HEK293T (cell line): Measurements from ENCODE around the gene PLD1.

Experiments used
- CTCF ChIA-PET: fragments of 350-600 bp; formaldehyde crosslinking; extraction: SDS; loops from one replicate; lab custom pipeline; 2021; ENCODE audit warnings: antibody characterized with exemption, inconsistent platforms; lab: Yijun Ruan, JAX
- POLR2A ChIA-PET: fragments of 350-600 bp; formaldehyde crosslinking; extraction: SDS; loops from one replicate; lab custom pipeline; 2020; ENCODE audit warnings: antibody characterized with exemption, inconsistent platforms; lab: Yijun Ruan, JAX
- DNase-seq: peaks from one replicate; pipeline ENCODE4 v3.0.0; 2012; ENCODE audit warnings: mixed read lengths; ENCODE audit errors: extremely low spot score
- ARNT ChIP-seq: fragments of 450-650 bp; IDR thresholded peaks from 2 replicates; pipeline ENCODE4 v1.6.1; 2017; ENCODE audit warnings: mild to moderate bottlenecking
- BHLHE40 ChIP-seq: fragments of 450-650 bp; IDR thresholded peaks from 2 replicates; pipeline ENCODE4 v1.6.1; 2016; ENCODE audit warnings: mild to moderate bottlenecking, moderate library complexity, borderline replicate concordance
- CTBP1 ChIP-seq: fragments of 450-650 bp; IDR thresholded peaks from 2 replicates; pipeline ENCODE4 v1.6.1; 2016; ENCODE audit warnings: borderline replicate concordance
- ELF4 ChIP-seq: fragments of 450-650 bp; IDR thresholded peaks from 2 replicates; pipeline ENCODE4 v1.6.1; 2017; ENCODE audit warnings: antibody characterized with exemption
- FOXA1 ChIP-seq: fragments of 450-650 bp; IDR thresholded peaks from 2 replicates; pipeline ENCODE4 v1.6.1; 2016; ENCODE audit warnings: mild to moderate bottlenecking
- FOXK2 ChIP-seq: fragments of 450-650 bp; IDR thresholded peaks from 2 replicates; pipeline ENCODE4 v1.6.1; 2016; ENCODE audit warnings: mild to moderate bottlenecking
- FOXM1 ChIP-seq: fragments of 450-650 bp; IDR thresholded peaks from 2 replicates; pipeline ENCODE4 v1.6.1; 2017; ENCODE audit warnings: mild to moderate bottlenecking, borderline replicate concordance
- HDGF ChIP-seq: fragments of 450-650 bp; IDR thresholded peaks from 2 replicates; pipeline ENCODE4 v1.6.1; 2017; ENCODE audit warnings: antibody characterized with exemption, borderline replicate concordance
- L3MBTL2 ChIP-seq: fragments of 450-650 bp; conservative IDR thresholded peaks from 2 replicates; pipeline ENCODE4 v1.6.1; 2016; ENCODE audit warnings: mild to moderate bottlenecking
- LEF1 ChIP-seq: fragments of 450-650 bp; IDR thresholded peaks from 2 replicates; pipeline ENCODE4 v1.6.1; 2017; ENCODE audit warnings: mild to moderate bottlenecking, borderline replicate concordance
- NFRKB ChIP-seq: fragments of 450-650 bp; IDR thresholded peaks from 2 replicates; pipeline ENCODE4 v1.6.1; 2016; ENCODE audit warnings: mild to moderate bottlenecking, moderate library complexity
- PKNOX1 ChIP-seq: fragments of 450-650 bp; IDR thresholded peaks from 2 replicates; pipeline ENCODE4 v1.6.1; 2016
- SP1 ChIP-seq: fragments of 450-650 bp; IDR thresholded peaks from 2 replicates; pipeline ENCODE4 v1.6.1; 2017
- SUZ12 ChIP-seq: fragments of 450-650 bp; IDR thresholded peaks from 2 replicates; pipeline ENCODE4 v1.6.1; 2016; ENCODE audit warnings: mild to moderate bottlenecking
- TARDBP ChIP-seq: fragments of 450-650 bp; IDR thresholded peaks from 2 replicates; pipeline ENCODE4 v1.6.1; 2016
- ZNF384 ChIP-seq: fragments of 450-650 bp; IDR thresholded peaks from 2 replicates; pipeline ENCODE4 v1.6.1; 2016

PLD1 gene

GRCh38 chr3:171614318-171614921 is 195.9 kb downstream of the PLD1 start:
- ChIA-PET CTCF (interaction anchor here (0.6 to 1.3 kb wide), 6 partner anchors 10 to 159 kb away, joined by 3 to 9 read pairs (median 4); no protein-coding TSS in a partner anchor), POLR2A (no interaction called here)
- TF ChIP-seq SUZ12 = no peak
- TF ChIP-seq ELF4 = no peak
- no peak for TF ChIP-seq BHLHE40
- TF ChIP-seq ARNT = no peak
- no peak for TF ChIP-seq NFRKB
- TF ChIP-seq TARDBP = no peak
- TF ChIP-seq L3MBTL2 = no peak
- no peak for TF ChIP-seq LEF1
- TF ChIP-seq CTBP1 = no peak
- TF ChIP-seq SP1 = no peak
- TF ChIP-seq FOXM1 = no peak
- DNase-seq = peak; percentile 75

GRCh38 chr3:171607452-171607851 is 202.8 kb downstream of the PLD1 start:
- CTCF ChIA-PET = no interaction called here
- DNase-seq = no peak
- TF ChIP-seq TARDBP (no peak), L3MBTL2 (no peak), FOXM1 (no peak), HDGF (no peak), LEF1 (no peak), ARNT (no peak), ELF4 (no peak), NFRKB (no peak), ZNF384 (no peak), SP1 (no peak), CTBP1 (no peak), FOXA1 (no peak)
- POLR2A ChIA-PET = no interaction called here

GRCh38 chr3:171606151-171606751 is 204.0 kb downstream of the PLD1 start:
- ChIA-PET POLR2A (no interaction called here), CTCF (no interaction called here)
- TF ChIP-seq ARNT (no peak), FOXA1 (no peak), NFRKB (no peak), FOXM1 (no peak), L3MBTL2 (no peak), BHLHE40 (no peak), LEF1 (no peak), ZNF384 (no peak), SP1 (no peak), FOXK2 (no peak), CTBP1 (no peak), HDGF (no peak), ELF4 (no peak), TARDBP (no peak), SUZ12 (no peak), PKNOX1 (no peak)
- no peak for DNase-seq

- TF ChIP-seq L3MBTL2 (no peak), ELF4 (no peak), FOXM1 (no peak), PKNOX1 (no peak), HDGF (no peak), ZNF384 (no peak), LEF1 (no peak), TARDBP (no peak), FOXK2 (no peak), SP1 (no peak), NFRKB (no peak), CTBP1 (no peak), ARNT (no peak), SUZ12 (no peak), FOXA1 (no peak), BHLHE40 (no peak)
- ChIA-PET POLR2A (no interaction called here), CTCF (interaction anchor here (0.9 kb wide), 1 partner anchor 10 kb away, joined by 4 read pairs; no protein-coding TSS in a partner anchor)
- DNase-seq = no peak
Measured at GRCh38 chr3:171604370-171604769, 205.9 kb downstream of the PLD1 start.

GRCh38 chr3:171602072-171602471 is 208.2 kb downstream of the PLD1 start:
- CTCF ChIA-PET = no interaction called here
- DNase-seq = no peak
- POLR2A ChIA-PET = no interaction called here
- TF ChIP-seq CTBP1 = no peak
- TF ChIP-seq ARNT = no peak
- TF ChIP-seq SUZ12 = no peak
- TF ChIP-seq SP1 = no peak
- TF ChIP-seq HDGF = no peak
- no peak for TF ChIP-seq ZNF384
- no peak for TF ChIP-seq ELF4
- TF ChIP-seq BHLHE40 = no peak
- TF ChIP-seq FOXA1 = no peak
- no peak for TF ChIP-seq NFRKB

- TF ChIP-seq FOXM1 (no peak), PKNOX1 (no peak), ZNF384 (no peak), LEF1 (no peak), TARDBP (no peak), BHLHE40 (no peak), FOXA1 (no peak), L3MBTL2 (no peak)
- POLR2A ChIA-PET = no interaction called here
- CTCF ChIA-PET = interaction anchor here (0.6 to 2.1 kb wide), 3 partner anchors 14 to 877 kb away, joined by 3 to 9 read pairs (median 3); no protein-coding TSS in a partner anchor
- no peak for DNase-seq
Measured at GRCh38 chr3:171600030-171600429, 210.3 kb downstream of the PLD1 start.
